ENCODE data around the gene VPS37C. TPM values are rescaled to one million over a fixed set of nuclear protein-coding genes. Genes with fewer than 3 reads are reported as not detected.
"Not testable (repeated sequence)": the region's sequence is repeated elsewhere in the genome, so short reads cannot be mapped to it uniquely, and the experiment has no call there.

VPS37C gene
- polyA plus RNA-seq, 1 of the 3 experiments (the other 2 are of a cell fraction) = 15.2 TPM

- H3K9me3 ChIP-seq = no peaks in the 10 kb centered on the region
- H3K9me2 ChIP-seq = no peaks in the 10 kb centered on the region
- DNase-seq = no peak
- no peak overlapping the region for H3K27ac ChIP-seq (ENCODE audit: low read depth in 2 of 2, low read length in 1 of 2)
- H3K9ac ChIP-seq = no peak overlapping the region
- H3K4me3 ChIP-seq (ENCODE audit: low read depth in 2 of 2, low read length in 1 of 2) = no peak overlapping the region
- no peaks in the 10 kb centered on the region for H3K36me3 ChIP-seq (replicated peaks in 1 of 2; ENCODE audit: control insufficient read depth in 1 of 2, insufficient read depth in 2 of 2, low read length in 1 of 2)
- TF ChIP-seq MAX (IDR thresholded peaks at IDR 0.05; ENCODE audit: low read depth) (no peak), RXRA (IDR thresholded peaks at IDR 0.05; ENCODE audit: borderline replicate concordance, low read depth) (no peak), CTCF (IDR thresholded peaks at IDR 0.05) (no peak), JUND (IDR thresholded peaks at IDR 0.05) (no peak)
- H2AFZ ChIP-seq (ENCODE audit: low read depth) = no peak overlapping the region
- no peaks in the 10 kb centered on the region; the same call in 1 of the 2 replicates for H3K27me3 ChIP-seq (ENCODE audit: insufficient read depth)
- peaks cover 6% of the 10 kb centered on the region for H3F3A ChIP-seq (replicated peaks; ENCODE audit: insufficient read depth)
- ChIA-PET POLR2A (no interaction called here), CTCF (no interaction called here)
- WGBS (ENCODE audit: low lambda C conversion rate) = 58% methylated on average over 7 of the region's 7 CpGs
- H3K79me2 ChIP-seq (ENCODE audit: insufficient read depth) = no peaks in the 10 kb centered on the region
- no peak overlapping the region for H3K4me2 ChIP-seq
- no peaks in the 10 kb centered on the region for H4K20me1 ChIP-seq (ENCODE audit: insufficient read depth)
- H3K4me1 ChIP-seq (ENCODE audit: control insufficient read depth in 1 of 2, insufficient read depth in 2 of 2, low read depth in 1 of 2, low read length in 1 of 2) = no peaks in the 10 kb centered on the region
These were observed 66.2 kb downstream of the VPS37C start for GRCh38 chr11:61095021-61095420.

GRCh38 chr11:61094167-61094566, 67.1 kb downstream of the VPS37C start:
- H3K9me3 ChIP-seq; H3K9me2 ChIP-seq; H3F3A ChIP-seq (replicated peaks; ENCODE audit: insufficient read depth); H3K36me3 ChIP-seq (replicated peaks in 1 of 2; ENCODE audit: control insufficient read depth in 1 of 2, insufficient read depth in 2 of 2, low read length in 1 of 2); DNase-seq; H3K9ac ChIP-seq; H3K4me3 ChIP-seq (ENCODE audit: low read depth in 2 of 2, low read length in 1 of 2); H3K27me3 ChIP-seq (ENCODE audit: insufficient read depth); H4K20me1 ChIP-seq (ENCODE audit: insufficient read depth); CTCF ChIA-PET; H3K27ac ChIP-seq (ENCODE audit: low read depth in 2 of 2, low read length in 1 of 2); H3K4me2 ChIP-seq; POLR2A ChIA-PET; H3K79me2 ChIP-seq (ENCODE audit: insufficient read depth); H3K4me1 ChIP-seq (ENCODE audit: control insufficient read depth in 1 of 2, insufficient read depth in 2 of 2, low read depth in 1 of 2, low read length in 1 of 2); H2AFZ ChIP-seq (ENCODE audit: low read depth): not testable (repeated sequence)
- 81% methylated on average over 4 of the region's 7 CpGs for WGBS (ENCODE audit: low lambda C conversion rate)

GRCh38 chr11:61092908-61093763, 68.1 kb downstream of the VPS37C start:
- CTCF ChIA-PET = no interaction called here
- Histone ChIP-seq H3K4me3 (ENCODE audit: low read depth in 2 of 2, low read length in 1 of 2) (no peak overlapping the region), H3K4me1 (ENCODE audit: control insufficient read depth in 1 of 2, insufficient read depth in 2 of 2, low read depth in 1 of 2, low read length in 1 of 2) (no peaks in the 10 kb centered on the region), H3K9ac (no peak overlapping the region), H3K9me3 (no peaks in the 10 kb centered on the region), H3K9me2 (no peaks in the 10 kb centered on the region), H3F3A (replicated peaks; ENCODE audit: insufficient read depth) (no peaks in the 10 kb centered on the region), H3K36me3 (replicated peaks in 1 of 2; ENCODE audit: control insufficient read depth in 1 of 2, insufficient read depth in 2 of 2, low read length in 1 of 2) (no peaks in the 10 kb centered on the region), H2AFZ (ENCODE audit: low read depth) (no peak overlapping the region), H3K27me3 (ENCODE audit: insufficient read depth) (no peaks in the 10 kb centered on the region; the same call in 1 of the 2 replicates), H3K27ac (ENCODE audit: low read depth in 2 of 2, low read length in 1 of 2) (no peak overlapping the region), H3K79me2 (ENCODE audit: insufficient read depth) (no peaks in the 10 kb centered on the region), H4K20me1 (ENCODE audit: insufficient read depth) (no peaks in the 10 kb centered on the region), H3K4me2 (no peak overlapping the region)
- WGBS (ENCODE audit: low lambda C conversion rate) = 51% methylated on average over 13 of the region's 13 CpGs
- POLR2A ChIA-PET = no interaction called here
- no peak for TF ChIP-seq FOXJ3 (CRISPR knock-in tag; IDR thresholded peaks at IDR 0.05)
- DNase-seq = no peak
